Kidney (tissue), 14 donors: ENCODE data around the gene MEIS2. TPM values are rescaled to one million over a fixed set of nuclear protein-coding genes. Genes with fewer than 3 reads are reported as not detected.

ENCODE experiments used
- DNase-seq, 5 donors: peaks; one replicate each; pipeline ENCODE4 v3.0.0-alpha.2; 2013 to 2020
- FAIRE-seq: peaks from 2 replicates; lab custom pipeline; 2012; peaks lifted over from hg19 to GRCh38; lab: Jason Lieb, UNC
- H3K27ac ChIP-seq, 2 donors: one replicate each; pipeline ENCODE4 v1.7.0; 2013; ENCODE audit warnings: low read depth in 2 of 2, low read length in 2 of 2, inconsistent platforms in 1 of 2
- H3K27me3 ChIP-seq: one replicate; pipeline ENCODE4 v1.7.1; 2013; ENCODE audit warnings: low read length, inconsistent platforms; ENCODE audit not compliant: control insufficient read depth, insufficient read depth
- H3K36me3 ChIP-seq, 3 donors: one replicate each; pipeline versions ENCODE4 v1.7.0 to v1.7.1; 2013; ENCODE audit warnings: low read length in 3 of 3, control low read depth in 1 of 3, inconsistent platforms in 1 of 3; ENCODE audit not compliant: insufficient read depth in 3 of 3, control insufficient read depth in 2 of 3
- H3K4me1 ChIP-seq, 3 donors: one replicate each; pipeline versions ENCODE4 v1.7.0 to v1.7.1; 2013; ENCODE audit warnings: low read length in 3 of 3, inconsistent platforms in 1 of 3, low read depth in 1 of 3; ENCODE audit not compliant: control insufficient read depth in 2 of 3, insufficient read depth in 2 of 3
- H3K4me3 ChIP-seq, 3 donors: one replicate each; pipeline versions ENCODE4 v1.7.0 to v1.8.1; 2013; ENCODE audit warnings: low read length in 3 of 3, control low read depth in 1 of 3, inconsistent platforms in 1 of 3
- H3K9ac ChIP-seq, 3 donors: one replicate each; pipeline versions ENCODE4 v1.7.0 to v1.7.1; 2013; ENCODE audit warnings: low read length in 3 of 3, control low read depth in 1 of 3, inconsistent platforms in 1 of 3
- H3K9me3 ChIP-seq, 3 donors: one replicate each; pipeline versions ENCODE4 v1.7.0 to v1.7.1; 2013; ENCODE audit warnings: low read length in 3 of 3, control low read depth in 1 of 3, inconsistent platforms in 1 of 3; ENCODE audit not compliant: control insufficient read depth in 2 of 3, insufficient read depth in 1 of 3
- CTCF ChIP-seq: IDR thresholded peaks from 3 replicates; pipeline ENCODE4 v1.5.1; 2012; ENCODE audit warnings: mild to moderate bottlenecking, moderate library complexity, borderline replicate concordance; ENCODE audit not compliant: insufficient read depth; ENCODE audit errors: extremely low read depth
- intact Hi-C: fragments of 100-400 bp; cut with DNase I; formaldehyde crosslinking; loops from one replicate; pipeline ENCODE4 v1.11.1; 2022
- polyA plus RNA-seq: library from polyadenylated mRNA; stranded (reverse); fragments of 350-450 nt; fragmentation: Illumina TruSeq; extraction: RNeasy Lipid Tissue Mini Kit (QIAGEN cat#74804); gene quantifications from one replicate; pipeline ENCODE4 v1.2.3, GENCODE V29; 2014; ENCODE audit warnings: low read depth, low replicate concordance; ENCODE audit not compliant: insufficient read depth
- total RNA-seq: library from RNA; stranded (reverse); fragmentation: NEBNext Ultra II Directional; extraction: Animal tissue kit (Norgen Biotek cat#: 25700); gene quantifications from one replicate; pipeline ENCODE4 v1.2.1, GENCODE V29; 2021
- donor health status: control.
- donor health status: control.
- donor health status: control.
- donor health status: control.
- donor health status: control.
- donor health status: DM: yes; HTN: yes; CAD: no.
- donor health status: Normal renal cell carcinoma (clear cell type).

MEIS2 gene
- total and polyA plus RNA-seq, 2 donors from 2014 or later = 14.7 to 50.9 TPM

GRCh38 chr15:37004373-37004869 is 95.9 kb downstream of the MEIS2 start:
- TF ChIP-seq CTCF = no peak
- FAIRE-seq = no peak
- Histone ChIP-seq H3K4me1 (no peaks in the 10 kb centered on the region), H3K9ac (no peak overlapping the region), H3K9me3 (no peaks in the 10 kb centered on the region), H3K4me3 (no peak overlapping the region), H3K27me3 (no peaks in the 10 kb centered on the region), H3K36me3 (peaks cover 0 to 2% (median 0%) of the 10 kb centered on the region in 3 donors), H3K27ac (no peak overlapping the region)
- intact Hi-C loops = no loop called here
- no peak for DNase-seq

- no peaks in the 10 kb centered on the region for H3K9me3 ChIP-seq
- H3K4me3 ChIP-seq = no peak overlapping the region
- no peaks in the 10 kb centered on the region for H3K4me1 ChIP-seq
- intact Hi-C loops = no loop called here
- H3K27me3 ChIP-seq = no peaks in the 10 kb centered on the region
- FAIRE-seq = no peak
- DNase-seq = no peak
- no peak for TF ChIP-seq CTCF
- no peak overlapping the region for H3K9ac ChIP-seq
- H3K27ac ChIP-seq = no peak overlapping the region
- peaks cover 0 to 2% (median 0%) of the 10 kb centered on the region in 3 donors for H3K36me3 ChIP-seq
These were observed 98.2 kb downstream of the MEIS2 start for GRCh38 chr15:37002041-37002672.

- FAIRE-seq = no peak
These were observed 98.9 kb downstream of the MEIS2 start for GRCh38 chr15:37001417-37001816.

More at GRCh38 chr15:37001417-37001816, 98.9 kb downstream of the MEIS2 start:
- Histone ChIP-seq H3K36me3 (peaks cover 0 to 2% (median 0%) of the 10 kb centered on the region in 3 donors), H3K27ac (no peak overlapping the region), H3K9ac (no peak overlapping the region), H3K9me3 (no peaks in the 10 kb centered on the region), H3K27me3 (no peaks in the 10 kb centered on the region), H3K4me3 (no peak overlapping the region), H3K4me1 (no peaks in the 10 kb centered on the region)
- intact Hi-C loops = no loop called here
- TF ChIP-seq CTCF = no peak
- DNase-seq = no peak
